Inferior parietal cortex (tissue), 1 donor: ENCODE data around the gene ERCC2.
"Not testable (repeated sequence)": the region's sequence is repeated elsewhere in the genome, so short reads cannot be mapped to it uniquely, and the experiment has no call there.

Source experiments
- DNase-seq: peaks from one replicate; pipeline ENCODE4 v3.0.0-alpha.2; 2016; ENCODE audit errors: extremely low spot score

ERCC2 gene

GRCh38 chr19:45333609-45334303 is 36.6 kb downstream of the ERCC2 start:
- DNase-seq: no peak

- DNase-seq: no peak
These were observed 39.0 kb downstream of the ERCC2 start for GRCh38 chr19:45331411-45331810.

GRCh38 chr19:45327404-45328143 is 42.8 kb downstream of the ERCC2 start:
- DNase-seq: no peak

- DNase-seq: no peak
These were observed 45.9 kb downstream of the ERCC2 start for GRCh38 chr19:45324349-45324907.

- DNase-seq: no peak
These were observed 46.7 kb downstream of the ERCC2 start for GRCh38 chr19:45323671-45324081.

GRCh38 chr19:45322744-45323281 is 47.6 kb downstream of the ERCC2 start, which contains the start of gene CKM:
Gene CKM, minus strand, starts transcription at chr19:45322875. Its CDS starts 3,162 bp downstream, at chr19:45319713.
- DNase-seq: no peak

GRCh38 chr19:45322311-45322710 is 48.1 kb downstream of the ERCC2 start:
- no peak for DNase-seq

GRCh38 chr19:45321848-45322247 is 48.5 kb downstream of the ERCC2 start:
- DNase-seq: no peak

GRCh38 chr19:45320997-45321775 is 49.2 kb downstream of the ERCC2 start:
- DNase-seq: no peak

GRCh38 chr19:45315304-45315703 is 55.1 kb downstream of the ERCC2 start:
- DNase-seq: no peak

GRCh38 chr19:45314708-45315245 is 55.6 kb downstream of the ERCC2 start:
- DNase-seq: no peak

- not testable (repeated sequence) for DNase-seq
These were observed 58.1 kb downstream of the ERCC2 start for GRCh38 chr19:45312285-45312684.

GRCh38 chr19:45311621-45312020 is 58.8 kb downstream of the ERCC2 start:
- no peak for DNase-seq

GRCh38 chr19:45309322-45309721 is 61.1 kb downstream of the ERCC2 start:
- DNase-seq: not testable (repeated sequence)

- no peak for DNase-seq
These were observed 63.0 kb downstream of the ERCC2 start for GRCh38 chr19:45307361-45307760.

GRCh38 chr19:45306518-45307027 is 63.8 kb downstream of the ERCC2 start:
- DNase-seq: no peak

- no peak for DNase-seq
These were observed 64.3 kb downstream of the ERCC2 start for GRCh38 chr19:45306040-45306439.

GRCh38 chr19:45305421-45305820 is 65.0 kb downstream of the ERCC2 start:
- DNase-seq: no peak

- no peak for DNase-seq
These were observed 65.4 kb downstream of the ERCC2 start for GRCh38 chr19:45305007-45305406.

GRCh38 chr19:45304141-45304926 is 66.0 kb downstream of the ERCC2 start:
- no peak for DNase-seq
